Fibroblast of villous mesenchyme (primary cell): ENCODE results near the gene EPHA8. TPM values are rescaled to one million over a fixed set of nuclear protein-coding genes. Genes with fewer than 3 reads are reported as not detected.
A peak's percentile ranks its signal among the peaks of the same experiment; 100 is the strongest.

Experiments used
- DNase-seq: peaks from one replicate; pipeline ENCODE4 v3.0.0-alpha.2; 2010; ENCODE audit warnings: low read depth
- H3K4me3 ChIP-seq: 2 replicates; pipeline ENCODE4 v1.5.1; 2011; ENCODE audit warnings: low read depth, mild to moderate bottlenecking, low read length
- CTCF ChIP-seq: IDR thresholded peaks from 2 replicates; pipeline ENCODE4 v1.5.1; 2012; ENCODE audit warnings: low read depth, mild to moderate bottlenecking, low read length; ENCODE audit not compliant: insufficient read depth
- total RNA-seq: library from RNA; depleted of rRNA; stranded (reverse); fragments of >200 nt; gene quantifications from 2 replicates; pipeline ENCODE4 v1.2.3, GENCODE V29; 2012

EPHA8 gene
- total RNA-seq, 1 donor = not detected

- no peak for DNase-seq
- no peak overlapping the region for H3K4me3 ChIP-seq
- no peak for TF ChIP-seq CTCF
These were observed 53.3 kb downstream of the EPHA8 start for GRCh38 chr1:22616571-22616970.

- no peak overlapping the region for H3K4me3 ChIP-seq
- DNase-seq = no peak
- no peak for TF ChIP-seq CTCF
These were observed 54.8 kb downstream of the EPHA8 start for GRCh38 chr1:22618056-22618455.

GRCh38 chr1:22619252-22619651 lies 56.0 kb downstream of the EPHA8 start:
- no peak for TF ChIP-seq CTCF
- no peak for DNase-seq
- H3K4me3 ChIP-seq = no peak overlapping the region

GRCh38 chr1:22619798-22620197 lies 56.5 kb downstream of the EPHA8 start:
- DNase-seq = no peak
- no peak overlapping the region for H3K4me3 ChIP-seq
- TF ChIP-seq CTCF = no peak

- no peak for DNase-seq
- no peak for TF ChIP-seq CTCF
- H3K4me3 ChIP-seq = no peak overlapping the region
These were observed 58.5 kb downstream of the EPHA8 start for GRCh38 chr1:22621761-22622160.

- DNase-seq = peak; percentile 4
These were observed 62.1 kb downstream of the EPHA8 start for GRCh38 chr1:22625262-22625925.

More at GRCh38 chr1:22625262-22625925, 62.1 kb downstream of the EPHA8 start:
- H3K4me3 ChIP-seq = no peak overlapping the region
- TF ChIP-seq CTCF = no peak
